Measurements from ENCODE around the gene CCDC112.

CCDC112 gene

GRCh38 chr5:115317320-115317719 is 20.9 kb upstream of the CCDC112 start:
- no peak for DNase-seq

- DNase-seq: no peak
Observed at GRCh38 chr5:115313632-115314031, 17.2 kb upstream of the CCDC112 start.

- peak; percentile 43 for DNase-seq
Observed at GRCh38 chr5:115313052-115313451, 16.6 kb upstream of the CCDC112 start.

GRCh38 chr5:115309751-115310370 is 13.4 kb upstream of the CCDC112 start:
- peak; percentile 68 for DNase-seq

- no peak for DNase-seq
Observed at GRCh38 chr5:115308815-115309214, 12.4 kb upstream of the CCDC112 start.

GRCh38 chr5:115306011-115306536 is 9.6 kb upstream of the CCDC112 start:
- DNase-seq: no peak

GRCh38 chr5:115304496-115304895 is 8.0 kb upstream of the CCDC112 start:
- DNase-seq: no peak

GRCh38 chr5:115298811-115299210 is 2.4 kb upstream of the CCDC112 start:
- no peak for DNase-seq

- DNase-seq: peak; percentile 42
Observed at GRCh38 chr5:115297031-115297430, 577 bp upstream of the CCDC112 start.

GRCh38 chr5:115295777-115296123 is 704 bp downstream of the CCDC112 start:
- DNase-seq: peak; percentile 81

- no peak for DNase-seq
Observed at GRCh38 chr5:115291397-115291796, 5.1 kb downstream of the CCDC112 start.

- no peak for DNase-seq
Observed at GRCh38 chr5:115289104-115289503, 7.3 kb downstream of the CCDC112 start.

GRCh38 chr5:115284021-115284420 is 12.4 kb downstream of the CCDC112 start:
- no peak for DNase-seq

- no peak for DNase-seq
Observed at GRCh38 chr5:115282131-115282530, 14.3 kb downstream of the CCDC112 start.

- no peak for DNase-seq
Observed at GRCh38 chr5:115274584-115274983, 21.9 kb downstream of the CCDC112 start.

GRCh38 chr5:115272297-115272958 is 24.0 kb downstream of the CCDC112 start:
- DNase-seq: no peak

- no peak for DNase-seq
Observed at GRCh38 chr5:115271295-115272050, 25.0 kb downstream of the CCDC112 start.

- no peak for DNase-seq
Observed at GRCh38 chr5:115267617-115268016, 28.8 kb downstream of the CCDC112 start.

- no peak for DNase-seq
Observed at GRCh38 chr5:115265220-115265619, 31.2 kb downstream of the CCDC112 start.

- DNase-seq: no peak
Observed at GRCh38 chr5:115264786-115265185, 31.7 kb downstream of the CCDC112 start.

GRCh38 chr5:115263078-115263380 is 33.4 kb downstream of the CCDC112 start:
- DNase-seq: no peak

- peak; percentile 91 for DNase-seq
Observed at GRCh38 chr5:115262321-115263077, 34.0 kb downstream of the CCDC112 start, which contains the start of gene PGGT1B. Gene PGGT1B, minus strand, starts transcription at chr5:115262877. Its CDS starts 26 bp downstream, at chr5:115262851.

- peak; percentile 53 for DNase-seq
Observed at GRCh38 chr5:115262011-115262320, 34.5 kb downstream of the CCDC112 start.
